ENCODE data around the gene VAV3. TPM values are rescaled to one million over a fixed set of nuclear protein-coding genes. Genes with fewer than 3 reads are reported as not detected.

VAV3 gene
- polyA plus RNA-seq, 1 donor, result 18.3 TPM

DNA sequence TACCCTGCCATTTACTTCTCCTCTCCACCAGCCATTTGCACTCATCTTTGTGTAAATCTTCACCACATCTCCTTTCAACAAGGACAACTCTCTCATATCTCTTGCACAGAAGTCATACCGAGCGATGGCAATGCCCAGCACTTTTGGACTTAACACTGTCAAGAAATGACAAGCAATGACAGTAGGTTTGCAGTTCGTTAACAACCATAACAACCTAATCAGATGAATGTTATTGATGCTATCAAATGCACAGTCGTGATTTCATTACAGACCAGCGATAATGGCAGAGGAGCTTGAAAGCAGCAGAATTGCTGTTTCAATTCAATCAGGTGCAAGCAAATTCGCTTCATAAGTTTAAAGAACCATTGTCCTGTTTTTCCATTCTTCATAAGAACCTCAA, 390.9 kb downstream of the VAV3 start:
- 92% methylated on average over 2 of the region's 6 CpGs for WGBS (ENCODE audit: insufficient coverage, low lambda C conversion rate)
- peaks cover 6% of the 10 kb centered on the region for H3K36me3 ChIP-seq (ENCODE audit: control insufficient read depth, insufficient read depth, low read length)
- no peak overlapping the region for H3K27ac ChIP-seq (ENCODE audit: low read length)
- no peaks in the 10 kb centered on the region for H3K27me3 ChIP-seq (ENCODE audit: control insufficient read depth, insufficient read depth, low read length)
- no peak overlapping the region for H3K4me3 ChIP-seq (ENCODE audit: low read length)
- no peaks in the 10 kb centered on the region for H3K4me1 ChIP-seq (ENCODE audit: control insufficient read depth, insufficient read depth, low read length)
- DNase-seq, result no peak
- H3K9me3 ChIP-seq (ENCODE audit: control insufficient read depth, low read depth, low read length), result peaks cover 7% of the 10 kb centered on the region

DNA sequence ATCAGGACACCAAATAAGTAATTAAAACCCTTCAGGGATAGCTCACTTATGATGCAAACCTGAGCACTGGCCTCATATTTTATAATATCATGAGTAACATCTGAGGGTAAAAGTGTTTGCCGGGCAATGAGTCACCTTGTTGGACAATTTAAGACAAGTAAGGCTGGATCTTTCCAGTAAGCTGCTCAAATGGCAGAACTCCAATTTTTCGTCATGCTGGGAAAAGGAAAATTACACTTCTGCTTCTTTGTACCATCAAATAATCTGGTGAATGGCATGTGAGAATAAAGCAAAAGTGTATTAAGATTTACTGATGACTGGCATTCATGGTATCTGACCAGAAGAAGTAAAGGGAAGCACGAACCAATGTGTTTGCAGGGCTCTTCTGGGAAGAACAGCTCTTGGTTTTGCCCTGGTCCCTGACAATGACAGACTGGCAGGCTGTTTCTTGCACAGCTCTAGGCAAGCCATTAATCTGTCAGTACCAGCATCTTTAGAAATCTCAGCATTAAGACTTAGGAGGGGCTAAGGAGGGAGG, 392.2 kb downstream of the VAV3 start:
- H3K27ac ChIP-seq (ENCODE audit: low read length), result no peak overlapping the region
- H3K36me3 ChIP-seq (ENCODE audit: control insufficient read depth, insufficient read depth, low read length), result peaks cover 6% of the 10 kb centered on the region
- DNase-seq, result no peak
- no peaks in the 10 kb centered on the region for H3K4me1 ChIP-seq (ENCODE audit: control insufficient read depth, insufficient read depth, low read length)
- no peaks in the 10 kb centered on the region for H3K27me3 ChIP-seq (ENCODE audit: control insufficient read depth, insufficient read depth, low read length)
- peaks cover 7% of the 10 kb centered on the region for H3K9me3 ChIP-seq (ENCODE audit: control insufficient read depth, low read depth, low read length)
- WGBS (ENCODE audit: insufficient coverage, low lambda C conversion rate), result no CpG with 5 or more reads among the region's 3 CpGs
- no peak overlapping the region for H3K4me3 ChIP-seq (ENCODE audit: low read length)

DNA sequence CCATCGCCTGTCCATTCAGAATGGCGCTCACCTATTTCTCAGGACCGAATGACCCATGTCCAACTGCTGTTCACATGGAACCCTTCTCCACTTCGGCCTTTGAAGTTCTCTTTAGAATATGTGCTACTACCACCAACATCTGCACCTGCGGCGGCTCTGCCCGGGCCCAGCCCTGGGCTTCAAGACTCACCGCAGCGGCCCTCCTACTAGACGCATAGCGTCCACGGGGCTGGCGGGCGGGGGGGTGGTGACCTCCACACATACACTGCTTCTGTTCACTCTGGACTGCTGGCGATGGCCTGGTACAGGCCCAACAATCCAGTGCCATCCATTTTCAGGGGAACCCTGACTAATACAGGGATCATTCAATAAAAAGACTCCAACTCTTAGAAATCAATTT, 394.2 kb downstream of the VAV3 start:
- whole genome bisulfite sequencing (ENCODE audit: insufficient coverage, low lambda C conversion rate), result no CpG with 5 or more reads among the region's 15 CpGs
- H3K27ac ChIP-seq (ENCODE audit: low read length), result no peak overlapping the region
- H3K4me3 ChIP-seq (ENCODE audit: low read length), result no peak overlapping the region
- no peaks in the 10 kb centered on the region for H3K27me3 ChIP-seq (ENCODE audit: control insufficient read depth, insufficient read depth, low read length)
- no peaks in the 10 kb centered on the region for H3K4me1 ChIP-seq (ENCODE audit: control insufficient read depth, insufficient read depth, low read length)
- H3K36me3 ChIP-seq (ENCODE audit: control insufficient read depth, insufficient read depth, low read length), result peaks cover 6% of the 10 kb centered on the region
- peaks cover 7% of the 10 kb centered on the region for H3K9me3 ChIP-seq (ENCODE audit: control insufficient read depth, low read depth, low read length)
- DNase-seq, result no peak

- Histone ChIP-seq H3K4me3 (ENCODE audit: low read length) (no peak overlapping the region), H3K36me3 (ENCODE audit: control insufficient read depth, insufficient read depth, low read length) (no peaks in the 10 kb centered on the region), H3K27me3 (ENCODE audit: control insufficient read depth, insufficient read depth, low read length) (no peaks in the 10 kb centered on the region), H3K27ac (ENCODE audit: low read length) (no peak overlapping the region), H3K9me3 (ENCODE audit: control insufficient read depth, low read depth, low read length) (no peaks in the 10 kb centered on the region), H3K4me1 (ENCODE audit: control insufficient read depth, insufficient read depth, low read length) (no peaks in the 10 kb centered on the region)
- DNase-seq, result no peak
- WGBS (ENCODE audit: insufficient coverage, low lambda C conversion rate), result no CpG with 5 or more reads among the region's 3 CpGs
These were observed 401.5 kb downstream of the VAV3 start for GRCh38 chr1:107563441-107563840.

GRCh38 chr1:107559881-107560280, 405.1 kb downstream of the VAV3 start:
- Histone ChIP-seq H3K4me3 (ENCODE audit: low read length) (no peak overlapping the region), H3K36me3 (ENCODE audit: control insufficient read depth, insufficient read depth, low read length) (no peaks in the 10 kb centered on the region), H3K27ac (ENCODE audit: low read length) (no peak overlapping the region), H3K4me1 (ENCODE audit: control insufficient read depth, insufficient read depth, low read length) (no peaks in the 10 kb centered on the region), H3K27me3 (ENCODE audit: control insufficient read depth, insufficient read depth, low read length) (no peaks in the 10 kb centered on the region), H3K9me3 (ENCODE audit: control insufficient read depth, low read depth, low read length) (no peaks in the 10 kb centered on the region)
- DNase-seq, result no peak
- 100% methylated on average over 1 of the region's 3 CpGs for WGBS (ENCODE audit: insufficient coverage, low lambda C conversion rate)

DNA sequence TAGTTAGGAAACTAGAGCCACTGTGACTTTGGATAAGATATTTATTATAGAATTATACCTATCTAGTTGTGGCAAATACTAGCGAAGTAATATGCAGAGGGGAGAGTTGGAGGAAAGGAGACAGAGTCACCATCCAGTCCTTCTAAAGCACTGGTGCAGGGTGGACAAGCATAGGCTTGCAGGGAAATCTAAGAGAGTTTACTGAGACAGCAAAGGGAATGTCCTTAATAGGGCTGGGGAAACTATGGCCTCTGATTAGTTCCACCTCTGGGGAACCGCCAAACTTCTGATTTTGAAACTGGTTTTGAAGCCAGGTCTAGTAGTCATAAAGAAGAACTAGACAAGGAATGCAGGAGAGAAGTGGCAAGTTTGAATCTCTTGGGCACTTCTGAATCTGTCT, 407.9 kb downstream of the VAV3 start:
- Histone ChIP-seq H3K4me3 (ENCODE audit: low read length) (no peak overlapping the region), H3K27ac (ENCODE audit: low read length) (no peak overlapping the region), H3K4me1 (ENCODE audit: control insufficient read depth, insufficient read depth, low read length) (no peaks in the 10 kb centered on the region), H3K36me3 (ENCODE audit: control insufficient read depth, insufficient read depth, low read length) (no peaks in the 10 kb centered on the region), H3K9me3 (ENCODE audit: control insufficient read depth, low read depth, low read length) (no peaks in the 10 kb centered on the region), H3K27me3 (ENCODE audit: control insufficient read depth, insufficient read depth, low read length) (no peaks in the 10 kb centered on the region)
- DNase-seq, result no peak
- WGBS (ENCODE audit: insufficient coverage, low lambda C conversion rate), result no CpG with 5 or more reads among the region's 2 CpGs

GRCh38 chr1:107555578-107555977, 409.4 kb downstream of the VAV3 start:
- H3K27me3 ChIP-seq (ENCODE audit: control insufficient read depth, insufficient read depth, low read length), result no peaks in the 10 kb centered on the region

DNA sequence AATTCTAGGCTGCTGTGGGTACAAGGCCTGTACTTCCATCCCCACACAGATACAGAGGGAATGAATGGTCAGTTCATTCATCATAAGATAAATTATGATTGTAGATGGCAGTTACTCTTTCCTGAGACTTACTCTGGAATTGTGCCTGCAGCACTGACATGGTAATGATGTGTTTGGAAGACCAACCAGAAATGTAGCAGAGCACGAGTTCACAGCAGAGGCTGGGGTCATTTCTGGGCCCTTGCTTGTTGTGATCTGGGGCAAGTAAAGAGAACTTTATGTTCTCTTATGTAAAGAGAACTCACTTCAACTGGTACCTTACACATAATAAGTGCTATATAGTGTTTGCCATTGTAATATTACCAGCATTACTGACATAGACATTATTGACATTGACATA, 412.2 kb downstream of the VAV3 start:
- H3K27me3 ChIP-seq (ENCODE audit: control insufficient read depth, insufficient read depth, low read length), result no peaks in the 10 kb centered on the region
- H3K9me3 ChIP-seq (ENCODE audit: control insufficient read depth, low read depth, low read length), result no peaks in the 10 kb centered on the region
- H3K36me3 ChIP-seq (ENCODE audit: control insufficient read depth, insufficient read depth, low read length), result no peaks in the 10 kb centered on the region
- no peak overlapping the region for H3K27ac ChIP-seq (ENCODE audit: low read length)
- no CpG with 5 or more reads among the region's 1 CpG for WGBS (ENCODE audit: insufficient coverage, low lambda C conversion rate)
- no peak for DNase-seq
- H3K4me3 ChIP-seq (ENCODE audit: low read length), result no peak overlapping the region
- no peaks in the 10 kb centered on the region for H3K4me1 ChIP-seq (ENCODE audit: control insufficient read depth, insufficient read depth, low read length)

More at GRCh38 chr1:107555578-107555977, 409.4 kb downstream of the VAV3 start:
- no peaks in the 10 kb centered on the region for H3K4me1 ChIP-seq (ENCODE audit: control insufficient read depth, insufficient read depth, low read length)
- no peaks in the 10 kb centered on the region for H3K9me3 ChIP-seq (ENCODE audit: control insufficient read depth, low read depth, low read length)
- no peak for DNase-seq
- no peaks in the 10 kb centered on the region for H3K36me3 ChIP-seq (ENCODE audit: control insufficient read depth, insufficient read depth, low read length)
- no peak overlapping the region for H3K27ac ChIP-seq (ENCODE audit: low read length)
- H3K4me3 ChIP-seq (ENCODE audit: low read length), result no peak overlapping the region

- DNase-seq, result no peak
- no peak overlapping the region for H3K4me3 ChIP-seq (ENCODE audit: low read length)
- H3K9me3 ChIP-seq (ENCODE audit: control insufficient read depth, low read depth, low read length), result no peaks in the 10 kb centered on the region
- H3K27me3 ChIP-seq (ENCODE audit: control insufficient read depth, insufficient read depth, low read length), result no peaks in the 10 kb centered on the region
- no CpG with 5 or more reads among the region's 1 CpG for WGBS (ENCODE audit: insufficient coverage, low lambda C conversion rate)
- H3K4me1 ChIP-seq (ENCODE audit: control insufficient read depth, insufficient read depth, low read length), result no peaks in the 10 kb centered on the region
- H3K36me3 ChIP-seq (ENCODE audit: control insufficient read depth, insufficient read depth, low read length), result no peaks in the 10 kb centered on the region
- H3K27ac ChIP-seq (ENCODE audit: low read length), result no peak overlapping the region
These were observed 413.5 kb downstream of the VAV3 start for GRCh38 chr1:107551456-107551855.

- Histone ChIP-seq H3K27ac (ENCODE audit: low read length) (no peak overlapping the region), H3K27me3 (ENCODE audit: control insufficient read depth, insufficient read depth, low read length) (no peaks in the 10 kb centered on the region), H3K36me3 (ENCODE audit: control insufficient read depth, insufficient read depth, low read length) (no peaks in the 10 kb centered on the region), H3K4me3 (ENCODE audit: low read length) (no peak overlapping the region), H3K4me1 (ENCODE audit: control insufficient read depth, insufficient read depth, low read length) (no peaks in the 10 kb centered on the region), H3K9me3 (ENCODE audit: control insufficient read depth, low read depth, low read length) (no peaks in the 10 kb centered on the region)
- WGBS (ENCODE audit: insufficient coverage, low lambda C conversion rate), result no CpG with 5 or more reads among the region's 5 CpGs
- DNase-seq, result no peak
These were observed 414.6 kb downstream of the VAV3 start for GRCh38 chr1:107550358-107550757.

- 87% methylated on average over 2 of the region's 3 CpGs for WGBS (ENCODE audit: insufficient coverage, low lambda C conversion rate)
- no peak overlapping the region for H3K27ac ChIP-seq (ENCODE audit: low read length)
- no peak for DNase-seq
- no peaks in the 10 kb centered on the region for H3K27me3 ChIP-seq (ENCODE audit: control insufficient read depth, insufficient read depth, low read length)
- H3K9me3 ChIP-seq (ENCODE audit: control insufficient read depth, low read depth, low read length), result no peaks in the 10 kb centered on the region
- no peak overlapping the region for H3K4me3 ChIP-seq (ENCODE audit: low read length)
- no peaks in the 10 kb centered on the region for H3K4me1 ChIP-seq (ENCODE audit: control insufficient read depth, insufficient read depth, low read length)
- no peaks in the 10 kb centered on the region for H3K36me3 ChIP-seq (ENCODE audit: control insufficient read depth, insufficient read depth, low read length)
These were observed 415.7 kb downstream of the VAV3 start for GRCh38 chr1:107549152-107549810.
